ENCODE measurements around the gene ENO1. TPM values are rescaled to one million over a fixed set of nuclear protein-coding genes. Genes with fewer than 3 reads are reported as not detected.

The ENO1 gene
- total and polyA plus RNA-seq, 2 of the 4 experiments (the other 2 are of a cell fraction): 2,125 to 3,643 TPM

DNA sequence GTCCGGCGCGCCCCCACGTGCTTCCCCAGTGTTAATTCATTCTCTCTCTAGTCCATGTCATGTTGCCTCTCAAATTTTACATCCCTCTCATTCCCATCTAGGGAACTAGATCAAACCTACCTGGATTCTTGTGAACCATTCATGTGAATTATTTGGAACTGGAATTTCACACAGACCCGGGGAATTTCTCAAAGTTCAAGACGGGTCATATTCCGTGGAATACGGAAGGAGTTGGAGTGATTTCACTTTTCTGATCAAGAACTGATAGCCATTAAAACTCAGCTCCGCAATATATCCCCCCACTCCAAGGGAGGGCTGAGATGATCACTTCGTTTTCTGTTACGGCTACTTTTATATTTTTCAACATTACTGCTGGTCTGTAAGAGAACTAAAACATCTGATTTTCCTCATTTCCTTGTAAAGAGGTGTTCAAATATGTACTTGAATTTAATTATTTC is 1.0 kb upstream of the ENO1 start:
- Histone ChIP-seq H2BK20ac (ENCODE audit: low read depth, low read length) (peak overlapping the region; percentile 89; the same call in 1 of the 2 replicates), H3K56ac (ENCODE audit: extremely low read depth, insufficient read depth, low read length) (peak overlapping the region; percentile 88), H4K91ac (ENCODE audit: insufficient read depth, low read depth, low read length) (peak overlapping the region; percentile 96), H3K23ac (ENCODE audit: low read depth, low read length) (peak overlapping the region; percentile 88), H3K4ac (ENCODE audit: low read depth, low read length) (peak overlapping the region; percentile 99), H3K18ac (ENCODE audit: low read depth, low read length) (peak overlapping the region; percentile 89), H3K9me1 (ENCODE audit: insufficient read depth, low read length) (peaks cover 7% of the 10 kb centered on the region), H3K9ac (ENCODE audit: low read depth, low read length) (peak overlapping the region; percentile 75), H4K8ac (ENCODE audit: low read depth in 2 of 2, low read length in 2 of 2) (peak overlapping the region; percentile 91 to 98), H2BK15ac (ENCODE audit: low read depth, low read length) (peak overlapping the region; percentile 100; the same call in 2 of the 3 replicates), H3K4me3 (ENCODE audit: insufficient read depth, low read depth, low read length) (peak overlapping the region; percentile 84), H4K20me1 (ENCODE audit: insufficient read depth, low read length) (peaks cover 39% of the 10 kb centered on the region), H2AK9ac (replicated peaks; ENCODE audit: low read depth, low read length, poor library complexity) (peak overlapping the region; percentile 100), H4K5ac (ENCODE audit: low read depth, low read length) (peak overlapping the region; percentile 90), H3K27ac (ENCODE audit: insufficient read depth, low read length) (peak overlapping the region; percentile 91), H3K79me1 (ENCODE audit: low read depth in 1 of 2, low read length in 2 of 2) (peaks cover 2 to 20% of the 10 kb centered on the region in 2 experiments; a peak in 2 of 4 replicates), H3K27me3 (ENCODE audit: control insufficient read depth, insufficient read depth, low read length) (no peaks in the 10 kb centered on the region), H3K14ac (replicated peaks; ENCODE audit: low read depth, low read length) (peak overlapping the region; percentile 98), H3K4me1 (ENCODE audit: control insufficient read depth, insufficient read depth, low read length) (peaks cover 17% of the 10 kb centered on the region), H3K4me2 (ENCODE audit: low read depth, low read length) (peak overlapping the region; percentile 83), H2AK5ac (ENCODE audit: low read depth, low read length) (peak overlapping the region; percentile 96), H2BK120ac (ENCODE audit: low read depth, low read length) (peak overlapping the region; percentile 92), H2AFZ (replicated peaks; ENCODE audit: low read length, poor library complexity) (peak overlapping the region; percentile 89), H3K9me3 (ENCODE audit: control insufficient read depth, insufficient read depth, low read length) (no peaks in the 10 kb centered on the region), H2BK5ac (ENCODE audit: low read depth, low read length, poor library complexity, severe bottlenecking) (peak overlapping the region; percentile 90), H3K36me3 (ENCODE audit: control insufficient read depth, insufficient read depth, low read length) (peaks cover 17% of the 10 kb centered on the region)
- DNase-seq (no peak), ATAC-seq (ENCODE audit: low read depth) (no peak)
- dilution Hi-C loops (cut with HindIII; ENCODE audit: low sequenced_read_pairs, unreplicated experiment): no loop called here
- ChIA-PET POLR2A (ENCODE audit: unreplicated experiment) (interaction anchor here (0.6 kb wide), 1 partner anchor 277 kb away, joined by 4 read pairs; no protein-coding TSS in a partner anchor), CTCF (interaction anchor here (0.5 to 0.9 kb wide), 4 partner anchors 17 to 167 kb away, joined by 3 to 4 read pairs (median 3); no protein-coding TSS in a partner anchor)
- TF ChIP-seq RFX5 (IDR thresholded peaks at IDR 0.05; ENCODE audit: low read depth, low read length) (no peak), POLR2A (IDR thresholded peaks at IDR 0.05; ENCODE audit: low read depth, low read length) (no peak), RCOR1 (IDR thresholded peaks at IDR 0.05; ENCODE audit: insufficient replicate concordance, low read length) (no peak), RAD21 (IDR thresholded peaks at IDR 0.05; ENCODE audit: low read length) (no peak), MAFK (IDR thresholded peaks at IDR 0.05; ENCODE audit: low read depth, low read length) (no peak), FOS (IDR thresholded peaks at IDR 0.05; ENCODE audit: low read depth, low read length) (no peak), CEBPB (IDR thresholded peaks at IDR 0.05; ENCODE audit: low read depth, low read length) (no peak), BHLHE40 (IDR thresholded peaks at IDR 0.05; ENCODE audit: low read depth, low read length) (no peak), CHD1 (IDR thresholded peaks at IDR 0.05; ENCODE audit: low read depth, low read length) (no peak)
- TF ChIP-seq, protein P1, sequence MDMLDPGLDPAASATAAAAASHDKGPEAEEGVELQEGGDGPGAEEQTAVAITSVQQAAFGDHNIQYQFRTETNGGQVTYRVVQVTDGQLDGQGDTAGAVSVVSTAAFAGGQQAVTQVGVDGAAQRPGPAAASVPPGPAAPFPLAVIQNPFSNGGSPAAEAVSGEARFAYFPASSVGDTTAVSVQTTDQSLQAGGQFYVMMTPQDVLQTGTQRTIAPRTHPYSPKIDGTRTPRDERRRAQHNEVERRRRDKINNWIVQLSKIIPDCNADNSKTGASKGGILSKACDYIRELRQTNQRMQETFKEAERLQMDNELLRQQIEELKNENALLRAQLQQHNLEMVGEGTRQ (IDR thresholded peaks at IDR 0.05; ENCODE audit: low read depth, low read length): no peak
- TF ChIP-seq, protein P2, sequence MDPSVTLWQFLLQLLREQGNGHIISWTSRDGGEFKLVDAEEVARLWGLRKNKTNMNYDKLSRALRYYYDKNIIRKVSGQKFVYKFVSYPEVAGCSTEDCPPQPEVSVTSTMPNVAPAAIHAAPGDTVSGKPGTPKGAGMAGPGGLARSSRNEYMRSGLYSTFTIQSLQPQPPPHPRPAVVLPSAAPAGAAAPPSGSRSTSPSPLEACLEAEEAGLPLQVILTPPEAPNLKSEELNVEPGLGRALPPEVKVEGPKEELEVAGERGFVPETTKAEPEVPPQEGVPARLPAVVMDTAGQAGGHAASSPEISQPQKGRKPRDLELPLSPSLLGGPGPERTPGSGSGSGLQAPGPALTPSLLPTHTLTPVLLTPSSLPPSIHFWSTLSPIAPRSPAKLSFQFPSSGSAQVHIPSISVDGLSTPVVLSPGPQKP (IDR thresholded peaks at IDR 0.05; ENCODE audit: borderline replicate concordance, low read depth, low read length): no peak
- TF ChIP-seq, protein P3, sequence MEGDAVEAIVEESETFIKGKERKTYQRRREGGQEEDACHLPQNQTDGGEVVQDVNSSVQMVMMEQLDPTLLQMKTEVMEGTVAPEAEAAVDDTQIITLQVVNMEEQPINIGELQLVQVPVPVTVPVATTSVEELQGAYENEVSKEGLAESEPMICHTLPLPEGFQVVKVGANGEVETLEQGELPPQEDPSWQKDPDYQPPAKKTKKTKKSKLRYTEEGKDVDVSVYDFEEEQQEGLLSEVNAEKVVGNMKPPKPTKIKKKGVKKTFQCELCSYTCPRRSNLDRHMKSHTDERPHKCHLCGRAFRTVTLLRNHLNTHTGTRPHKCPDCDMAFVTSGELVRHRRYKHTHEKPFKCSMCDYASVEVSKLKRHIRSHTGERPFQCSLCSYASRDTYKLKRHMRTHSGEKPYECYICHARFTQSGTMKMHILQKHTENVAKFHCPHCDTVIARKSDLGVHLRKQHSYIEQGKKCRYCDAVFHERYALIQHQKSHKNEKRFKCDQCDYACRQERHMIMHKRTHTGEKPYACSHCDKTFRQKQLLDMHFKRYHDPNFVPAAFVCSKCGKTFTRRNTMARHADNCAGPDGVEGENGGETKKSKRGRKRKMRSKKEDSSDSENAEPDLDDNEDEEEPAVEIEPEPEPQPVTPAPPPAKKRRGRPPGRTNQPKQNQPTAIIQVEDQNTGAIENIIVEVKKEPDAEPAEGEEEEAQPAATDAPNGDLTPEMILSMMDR (conservative IDR thresholded peaks at IDR 0.05; ENCODE audit: low read depth, low read length): no peak
- WGBS, 2 experiments (ENCODE audit: extremely low coverage in 2 of 2, insufficient read length in 1 of 2): no CpG with 5 or more reads among the region's 11 CpGs
- BruUV-seq (replicated peaks): no TSS peak
- in situ Hi-C loops (cut with MboI; ENCODE audit: low sequenced_read_pairs): no loop called here
- intact Hi-C loops (cut with micrococcal nuclease): no loop called here
